HFF-Myc (cell line): ENCODE measurements around the gene CTTNBP2NL.
"Not testable (repeated sequence)": the region's sequence is repeated elsewhere in the genome, so short reads cannot be mapped to it uniquely, and the experiment has no call there.

Experiments
- DNase-seq: peaks from one replicate; pipeline ENCODE4 v3.0.0-alpha.2; 2011; ENCODE audit warnings: low read depth; ENCODE audit errors: extremely low read depth
- H3K4me3 ChIP-seq: replicated peaks from 2 replicates; pipeline ENCODE4 v1.5.1; 2011; ENCODE audit warnings: low read depth, mild to moderate bottlenecking, control low read depth, low read length
- TF ChIP-seq, protein P1 (sequence below): IDR thresholded peaks from 2 replicates; pipeline ENCODE4 v1.5.1; 2012; ENCODE audit warnings: mild to moderate bottlenecking, low read depth, low read length, control low read depth; ENCODE audit errors: missing control alignments

Gene CTTNBP2NL

DNA sequence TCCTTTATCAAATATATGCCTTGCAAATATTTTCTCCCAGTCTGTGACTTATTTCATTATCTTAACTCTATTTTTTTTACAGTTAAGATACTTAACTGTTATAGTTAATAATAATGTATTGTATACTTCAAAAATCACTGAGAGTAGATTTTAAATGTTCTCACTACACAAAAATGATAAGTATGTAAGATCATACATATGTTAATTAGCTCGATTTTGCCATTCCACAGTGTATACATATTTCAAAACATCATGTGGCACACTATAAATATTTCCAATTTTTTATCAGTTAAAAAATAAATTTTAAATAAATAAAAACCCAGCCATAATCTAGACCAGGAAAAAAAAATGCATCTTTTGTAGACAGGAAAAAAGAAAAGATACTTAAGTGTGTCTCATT is 27.2 kb downstream of the CTTNBP2NL start:
- no peak overlapping the region for H3K4me3 ChIP-seq
- TF ChIP-seq, protein P1, sequence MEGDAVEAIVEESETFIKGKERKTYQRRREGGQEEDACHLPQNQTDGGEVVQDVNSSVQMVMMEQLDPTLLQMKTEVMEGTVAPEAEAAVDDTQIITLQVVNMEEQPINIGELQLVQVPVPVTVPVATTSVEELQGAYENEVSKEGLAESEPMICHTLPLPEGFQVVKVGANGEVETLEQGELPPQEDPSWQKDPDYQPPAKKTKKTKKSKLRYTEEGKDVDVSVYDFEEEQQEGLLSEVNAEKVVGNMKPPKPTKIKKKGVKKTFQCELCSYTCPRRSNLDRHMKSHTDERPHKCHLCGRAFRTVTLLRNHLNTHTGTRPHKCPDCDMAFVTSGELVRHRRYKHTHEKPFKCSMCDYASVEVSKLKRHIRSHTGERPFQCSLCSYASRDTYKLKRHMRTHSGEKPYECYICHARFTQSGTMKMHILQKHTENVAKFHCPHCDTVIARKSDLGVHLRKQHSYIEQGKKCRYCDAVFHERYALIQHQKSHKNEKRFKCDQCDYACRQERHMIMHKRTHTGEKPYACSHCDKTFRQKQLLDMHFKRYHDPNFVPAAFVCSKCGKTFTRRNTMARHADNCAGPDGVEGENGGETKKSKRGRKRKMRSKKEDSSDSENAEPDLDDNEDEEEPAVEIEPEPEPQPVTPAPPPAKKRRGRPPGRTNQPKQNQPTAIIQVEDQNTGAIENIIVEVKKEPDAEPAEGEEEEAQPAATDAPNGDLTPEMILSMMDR: no peak
- DNase-seq: no peak

DNA sequence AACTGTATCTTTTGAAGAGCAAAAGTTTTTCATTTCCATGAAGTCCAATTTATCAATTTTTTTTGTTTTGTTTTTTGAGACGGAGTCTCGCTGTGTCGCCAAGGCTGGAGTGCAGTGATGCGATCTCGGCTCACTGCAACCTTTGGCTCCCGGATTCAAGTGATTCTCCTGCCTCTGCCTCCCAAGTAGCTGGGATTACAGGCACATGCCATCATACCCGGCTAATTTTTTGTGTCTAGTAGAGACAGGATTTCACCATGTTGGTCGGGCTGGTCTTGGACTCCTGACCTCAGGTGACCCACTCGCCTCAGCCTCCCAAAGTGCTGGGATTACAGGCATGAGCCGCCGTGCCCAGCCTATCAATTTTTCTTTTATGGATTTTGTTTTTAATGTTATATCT is 27.7 kb downstream of the CTTNBP2NL start:
- H3K4me3 ChIP-seq, DNase-seq: not testable (repeated sequence)

DNA sequence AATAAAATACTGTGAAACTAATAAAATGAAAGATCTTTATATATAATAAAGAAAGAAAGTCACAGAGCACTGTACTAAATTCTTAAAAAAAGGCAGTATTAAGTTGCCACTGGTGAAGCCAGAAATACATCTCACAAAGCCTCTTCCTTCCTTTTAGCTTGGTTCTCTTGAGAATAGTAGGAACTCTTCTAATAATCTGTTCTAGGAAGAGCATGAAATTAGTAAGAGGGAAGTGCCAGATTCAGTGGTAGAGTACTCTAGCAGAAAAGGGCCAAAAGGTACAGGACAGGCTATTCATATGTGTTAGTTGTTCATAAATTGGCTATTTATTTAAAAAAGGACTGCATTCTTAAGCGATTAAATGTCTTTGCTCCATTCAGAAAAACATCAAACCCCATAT is 33.7 kb downstream of the CTTNBP2NL start:
- no peak overlapping the region for H3K4me3 ChIP-seq
- no peak for DNase-seq
- TF ChIP-seq, protein P1: no peak

DNA sequence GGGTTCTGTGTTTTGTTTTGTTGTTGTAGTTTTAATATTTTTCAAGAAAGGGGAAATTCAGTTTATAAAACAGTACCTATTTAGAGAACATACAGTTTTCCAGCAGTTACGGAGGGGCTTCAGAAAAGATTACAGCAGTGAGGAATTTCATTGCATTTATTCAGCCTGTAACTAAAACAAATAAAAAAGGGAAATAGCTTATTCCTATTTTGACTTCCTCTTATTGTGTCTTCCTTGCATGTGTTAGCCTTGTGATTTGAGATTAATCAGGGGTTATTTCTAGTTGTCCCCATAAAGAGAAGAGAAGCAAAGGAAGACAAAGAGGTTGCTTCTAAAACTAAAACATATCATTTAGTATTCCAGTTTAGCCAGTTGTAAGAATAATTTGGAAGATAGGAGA is 35.0 kb downstream of the CTTNBP2NL start:
- TF ChIP-seq, protein P1: no peak
- no peak for DNase-seq
- no peak overlapping the region for H3K4me3 ChIP-seq

DNA sequence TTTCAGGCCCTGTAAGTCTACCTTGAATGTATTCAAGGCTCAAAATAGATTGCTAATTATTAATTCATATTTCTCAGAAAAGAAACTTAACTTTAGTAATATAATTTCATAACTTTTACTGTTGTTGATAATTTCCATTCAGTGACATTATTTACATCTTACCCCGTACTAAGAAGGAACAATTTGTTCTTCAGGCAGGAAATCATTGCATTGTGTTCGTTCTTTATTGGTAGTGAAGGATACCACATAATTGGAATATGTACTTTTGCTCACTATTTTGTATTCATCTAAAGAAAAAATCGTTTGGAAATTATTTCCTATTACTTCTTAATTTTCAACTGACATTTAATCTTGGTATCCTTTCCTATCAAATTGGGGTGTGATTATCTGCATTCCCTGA is 39.4 kb downstream of the CTTNBP2NL start:
- H3K4me3 ChIP-seq: no peak overlapping the region
- TF ChIP-seq, protein P1: no peak
- DNase-seq: no peak

DNA sequence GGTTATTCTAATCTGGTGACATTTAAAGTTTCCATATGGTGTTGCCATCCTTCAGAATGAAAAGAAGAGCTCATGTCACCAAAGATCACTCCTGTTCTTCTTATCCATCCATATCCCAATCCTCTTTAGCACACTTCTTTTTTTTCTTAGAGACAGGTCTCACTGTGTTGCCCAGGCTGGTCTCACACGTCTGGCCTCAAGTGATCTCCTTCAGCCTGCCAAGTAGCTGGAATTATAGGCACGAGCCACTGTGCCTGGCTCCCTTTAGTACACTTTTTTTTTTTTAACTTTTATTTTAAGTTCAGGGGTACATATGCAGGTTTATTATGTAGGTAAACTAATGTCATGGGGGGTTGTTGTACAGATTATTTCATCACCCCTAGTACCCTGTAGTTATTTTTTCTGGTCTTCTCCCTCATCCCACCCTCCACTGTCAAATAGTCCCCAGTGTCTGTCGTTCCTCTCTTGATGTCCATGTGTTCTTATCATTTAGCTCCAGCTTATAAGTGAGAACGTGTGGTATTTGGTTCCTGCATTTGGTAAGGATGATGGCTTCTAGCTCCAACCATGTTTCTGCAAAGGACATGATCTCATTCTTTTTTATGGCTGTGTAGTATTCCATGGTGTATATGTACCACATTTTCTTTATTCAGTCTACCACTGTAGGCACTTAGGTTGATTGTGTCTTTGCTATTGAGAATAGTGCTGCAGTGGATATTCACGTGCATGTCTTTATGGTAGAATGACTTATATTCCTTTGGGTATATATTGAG is 40.6 kb downstream of the CTTNBP2NL start:
- no peak overlapping the region for H3K4me3 ChIP-seq

DNA sequence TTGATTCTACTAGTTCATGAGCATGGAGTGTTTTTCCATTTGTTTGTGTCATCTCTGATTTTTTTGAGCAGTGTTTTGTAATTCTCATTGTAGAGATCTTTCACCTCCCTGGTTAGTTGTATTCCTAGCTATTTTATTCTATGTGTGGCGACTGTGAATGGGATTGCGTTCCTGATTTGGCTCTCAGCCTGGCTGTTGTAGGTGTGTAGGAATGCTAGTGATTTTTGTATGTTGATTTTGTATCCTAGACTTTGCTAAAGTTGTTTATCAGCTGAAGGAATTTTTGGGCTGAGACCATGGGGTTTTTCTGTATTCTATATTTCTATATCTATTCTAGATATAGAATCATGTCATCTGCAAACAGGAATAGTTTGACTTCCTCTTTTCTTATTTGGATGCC is 42.1 kb downstream of the CTTNBP2NL start:
- not testable (repeated sequence) for H3K4me3 ChIP-seq, DNase-seq

More for the DNA sequence above, 40.6 kb downstream of the CTTNBP2NL start:
- no peak for DNase-seq
- TF ChIP-seq, protein P1: no peak

DNA sequence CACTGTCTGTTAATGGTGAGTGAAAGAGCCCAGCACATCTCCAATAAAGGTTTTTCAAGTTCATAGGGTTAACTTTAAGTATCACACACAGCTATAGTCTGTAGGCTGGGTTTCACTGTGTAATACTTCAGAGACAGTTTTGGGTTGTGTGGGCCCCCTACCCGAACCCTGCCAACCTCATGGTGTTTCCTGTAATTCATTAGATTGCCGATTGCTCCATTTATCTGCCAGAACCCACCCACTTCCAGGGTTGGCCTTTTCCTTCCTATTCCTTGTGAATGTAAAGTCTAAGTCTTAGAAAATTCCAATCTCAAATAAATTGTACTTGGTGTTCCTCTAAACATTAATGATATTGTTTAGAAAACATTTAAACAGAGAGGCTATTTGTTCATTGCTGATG is 43.6 kb downstream of the CTTNBP2NL start:
- no peak for DNase-seq
- TF ChIP-seq, protein P1: no peak
- no peak overlapping the region for H3K4me3 ChIP-seq
